OCI-LY7 (cell line): ENCODE results near the gene GMDS.

Experiments
- CTCF ChIP-seq: fragments of 200-600 bp; sonication (generic); conservative IDR thresholded peaks from 2 replicates; pipeline ENCODE4 v1.5.1; 2014; ENCODE audit warnings: mild to moderate bottlenecking, antibody characterized with exemption, low read length, moderate library complexity, mixed read lengths
- EZH2phosphoT487 ChIP-seq: fragments of 200-600 bp; sonication (generic); IDR thresholded peaks from 2 replicates; pipeline ENCODE4 v1.6.1; 2018; ENCODE audit warnings: low read depth, borderline replicate concordance, mild to moderate bottlenecking, mixed run types, antibody characterized with exemption, low read length, moderate library complexity, mixed read lengths

- TF ChIP-seq CTCF = no peak
- TF ChIP-seq EZH2phosphoT487 = no peak
Measured at GRCh38 chr6:1825277-1825676, 420.1 kb downstream of the GMDS start.
